CMK (cell line): ENCODE results near the gene FAM47C.
"Not testable (repeated sequence)": the region's sequence is repeated elsewhere in the genome, so short reads cannot be mapped to it uniquely, and the experiment has no call there.

ENCODE experiments used
- DNase-seq: peaks from one replicate; pipeline ENCODE4 v3.0.0-alpha.2; 2010; ENCODE audit warnings: low read depth

FAM47C gene

DNA sequence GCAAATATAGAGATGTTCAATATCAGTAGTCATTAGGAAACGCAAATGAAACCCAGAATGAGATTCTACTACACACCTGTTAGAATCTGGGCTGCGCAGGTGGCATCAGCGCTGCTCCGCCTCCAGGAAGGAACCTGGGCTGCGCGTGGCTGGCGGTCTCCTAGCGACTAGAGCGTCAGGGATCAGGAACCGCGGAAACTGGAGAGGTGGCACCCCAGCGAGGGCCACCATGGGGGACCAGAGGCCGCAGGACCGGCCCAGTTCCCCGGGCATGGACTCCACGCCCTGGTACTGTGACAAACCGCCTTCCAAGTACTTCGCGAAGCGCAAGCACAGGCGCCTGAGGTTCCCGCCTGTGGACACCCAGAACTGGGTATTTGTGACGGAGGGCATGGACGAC, at the start of gene FAM47C:
TSS of gene FAM47C (plus strand) at position 185 of the 400 bp plus-strand sequence. CDS start at position 230, 45 bp downstream.
- DNase-seq = not testable (repeated sequence)

DNA sequence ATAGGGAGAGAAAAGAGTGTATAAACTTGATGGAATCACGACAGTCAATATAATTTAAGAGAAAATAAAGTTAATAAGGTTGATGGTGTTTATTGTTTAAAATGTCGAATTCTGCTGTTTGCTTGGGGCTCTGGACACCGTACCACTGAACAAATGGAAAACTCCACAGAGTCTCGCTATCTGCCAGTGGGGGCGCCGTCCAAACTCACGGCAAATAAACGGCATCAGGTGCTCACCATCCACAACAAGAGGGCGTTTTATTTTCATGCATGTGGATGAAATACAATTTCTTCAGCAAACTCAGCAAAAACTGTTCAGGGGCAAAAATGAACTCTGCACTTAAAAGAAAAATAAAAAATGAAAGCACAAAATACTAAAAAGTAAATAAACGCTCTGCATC, 46.6 kb upstream of the FAM47C start:
- DNase-seq = no peak

DNA sequence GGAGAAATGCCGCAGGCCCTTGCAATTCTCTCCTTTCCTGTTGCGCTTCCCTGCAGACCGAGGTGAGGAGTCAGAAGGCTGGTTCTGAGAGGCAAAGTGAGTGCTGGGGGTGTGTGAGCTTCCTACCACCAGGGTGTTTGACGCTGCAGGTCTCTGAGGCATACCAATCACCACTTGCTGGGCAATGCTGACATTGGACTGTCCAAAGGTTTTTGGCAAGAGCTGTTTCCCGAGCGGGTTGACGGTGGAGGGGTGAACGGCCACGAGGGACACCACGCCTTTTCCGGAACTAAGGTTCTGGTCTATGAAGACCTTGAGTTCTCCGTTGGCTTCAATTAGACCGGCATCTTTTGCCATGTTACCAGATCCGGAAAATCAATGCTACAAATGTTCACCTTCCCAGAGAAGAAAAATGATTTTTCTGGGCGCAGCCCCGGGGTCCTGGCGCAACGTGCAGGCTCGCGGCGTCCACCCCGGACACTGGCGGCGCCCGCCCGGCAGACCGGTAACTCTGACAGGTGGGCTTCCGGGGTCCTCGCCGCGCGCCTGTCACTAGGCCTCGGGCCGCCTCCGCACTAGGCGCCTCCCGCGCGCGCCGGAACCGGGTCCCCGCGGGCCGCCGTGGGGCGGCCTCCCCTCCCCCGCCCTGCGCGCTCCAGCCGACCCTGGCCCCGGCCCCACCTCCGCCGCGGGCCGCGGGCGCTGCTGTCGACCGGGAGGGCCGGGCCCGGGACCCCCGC, 44.9 kb upstream of the FAM47C start:
- no peak for DNase-seq

DNA sequence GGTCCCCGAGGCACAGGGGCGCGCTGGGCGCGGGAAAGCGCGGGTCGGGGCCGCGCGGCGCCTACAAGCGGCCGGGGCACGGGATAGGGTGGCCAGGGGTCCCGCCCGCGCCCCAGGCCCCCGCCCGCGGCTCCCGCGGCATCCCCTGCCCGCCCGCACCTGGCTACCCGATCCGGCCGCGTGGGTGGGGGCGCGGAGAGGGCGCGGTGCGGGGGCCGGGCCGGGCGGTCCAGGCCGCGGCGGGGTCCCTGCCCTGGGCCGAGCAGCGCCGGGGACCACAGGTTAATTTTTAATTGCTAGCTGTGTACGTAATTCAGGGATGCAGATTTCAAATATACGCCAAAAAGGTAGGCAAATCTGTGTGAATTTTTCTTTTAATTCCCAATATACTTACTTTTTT, 44.3 kb upstream of the FAM47C start:
- DNase-seq = no peak

DNA sequence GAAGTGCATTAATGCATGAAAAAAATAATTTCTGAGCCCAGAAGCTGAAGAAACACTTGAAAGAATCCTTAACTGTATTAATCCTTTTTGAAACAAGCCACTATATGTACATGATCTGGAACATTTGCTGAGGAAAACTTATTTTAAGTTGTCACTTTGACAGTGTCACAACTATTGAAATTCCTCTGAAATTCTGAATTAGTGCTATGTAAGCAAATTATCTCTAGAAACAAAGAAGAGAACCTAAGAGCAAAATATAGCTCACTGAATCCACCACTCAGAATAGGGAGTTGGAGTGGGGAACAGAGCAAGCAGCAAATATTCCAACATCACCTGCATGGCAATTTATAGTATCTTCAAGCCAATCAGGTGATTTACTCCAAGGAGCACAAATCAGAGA, 34.6 kb upstream of the FAM47C start:
- DNase-seq = no peak

DNA sequence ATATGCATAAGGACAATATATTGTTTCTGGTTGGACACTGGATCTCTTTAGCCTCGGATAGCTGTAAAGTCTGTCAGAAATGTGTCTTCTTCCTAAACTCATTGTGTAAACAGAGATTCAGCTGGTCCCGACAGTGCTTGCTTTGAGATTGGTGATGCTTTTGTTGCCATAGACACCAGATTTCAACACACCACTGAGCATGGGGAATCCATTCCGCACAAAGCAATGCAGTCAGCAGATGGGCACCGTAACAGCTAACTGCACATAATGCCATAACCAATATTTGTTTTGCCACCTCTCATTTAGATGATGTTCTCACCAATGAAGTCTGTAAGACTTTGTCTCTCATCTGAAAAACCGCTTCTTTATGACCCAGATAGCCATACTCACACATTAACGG, 33.3 kb upstream of the FAM47C start:
- DNase-seq = no peak

DNA sequence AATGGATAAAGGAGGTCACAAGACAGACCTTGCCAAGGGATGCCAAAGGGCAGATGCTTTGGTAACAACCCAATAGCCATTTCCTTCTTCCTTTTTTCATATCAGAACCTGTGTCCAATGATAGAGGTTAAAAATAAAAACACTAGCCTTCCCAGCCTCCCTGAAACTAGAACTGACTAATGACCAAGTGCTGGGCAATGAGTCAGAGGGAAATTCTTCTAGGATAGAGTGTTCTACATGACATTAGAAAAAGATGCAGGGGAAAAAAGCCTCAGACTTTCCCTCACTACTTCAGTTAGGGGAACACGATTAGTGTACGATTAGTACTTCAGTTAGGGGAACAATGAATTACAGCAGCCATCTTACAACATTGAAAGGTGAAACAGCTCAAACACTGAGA, 29.3 kb upstream of the FAM47C start:
- no peak for DNase-seq

DNA sequence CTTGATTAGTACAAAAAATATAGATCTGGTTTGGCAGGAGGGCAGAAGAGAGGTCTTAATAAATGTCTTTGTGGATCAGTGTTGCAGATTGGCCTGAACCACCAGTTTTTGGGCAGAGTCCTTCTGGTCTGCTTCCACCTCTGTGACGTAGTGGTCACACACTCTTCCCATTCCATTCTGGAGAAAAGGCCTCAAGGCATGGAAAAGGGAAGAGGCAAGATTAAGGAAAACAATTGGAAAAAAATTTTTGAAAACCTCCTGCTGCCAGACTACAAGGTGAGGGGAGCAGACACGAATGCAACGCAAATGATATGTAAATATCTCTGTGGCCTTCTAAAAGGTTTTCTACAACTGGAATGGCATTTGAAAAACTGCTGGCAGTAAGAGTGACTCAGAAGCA, 24.3 kb upstream of the FAM47C start:
- no peak for DNase-seq

DNA sequence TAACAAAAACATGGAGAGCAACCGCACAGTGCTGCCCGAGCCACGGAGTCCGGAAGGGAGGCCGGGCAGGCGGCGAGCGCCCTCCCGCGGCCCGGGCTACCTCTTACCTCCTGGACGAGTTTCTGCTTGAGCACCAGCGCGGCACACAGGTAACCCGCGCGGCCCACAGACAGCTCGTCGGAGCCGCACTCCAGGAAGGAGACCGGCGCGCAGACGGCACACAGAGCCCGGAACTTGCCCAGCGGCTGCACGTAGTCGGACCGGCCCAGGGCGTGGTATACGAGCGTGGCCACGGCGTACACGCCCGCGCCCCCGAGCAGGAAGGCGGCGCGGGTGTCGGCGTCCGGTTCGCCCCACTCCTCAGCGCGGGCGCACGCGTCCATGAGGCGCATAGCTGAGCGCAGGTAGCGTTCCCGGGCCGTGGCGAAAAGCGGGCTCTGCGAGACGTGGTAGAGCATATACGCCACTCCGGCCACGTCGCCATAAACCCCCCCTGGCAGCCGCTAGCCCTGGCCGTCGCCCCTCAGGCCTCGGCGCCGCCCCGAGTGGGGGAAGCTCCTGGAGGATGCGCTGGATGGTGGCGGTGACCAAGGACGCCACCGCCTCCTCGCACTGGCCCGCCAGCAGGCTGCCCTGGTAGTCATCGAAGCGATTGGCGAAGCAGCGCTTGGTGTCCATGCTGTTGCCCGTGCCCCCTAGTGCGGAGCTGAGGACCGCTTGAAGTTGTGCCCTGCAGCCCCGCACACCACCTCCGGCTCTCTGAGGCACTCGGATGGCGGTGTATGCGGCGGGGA, 22.6 kb upstream of the FAM47C start:
- DNase-seq = not testable (repeated sequence)

DNA sequence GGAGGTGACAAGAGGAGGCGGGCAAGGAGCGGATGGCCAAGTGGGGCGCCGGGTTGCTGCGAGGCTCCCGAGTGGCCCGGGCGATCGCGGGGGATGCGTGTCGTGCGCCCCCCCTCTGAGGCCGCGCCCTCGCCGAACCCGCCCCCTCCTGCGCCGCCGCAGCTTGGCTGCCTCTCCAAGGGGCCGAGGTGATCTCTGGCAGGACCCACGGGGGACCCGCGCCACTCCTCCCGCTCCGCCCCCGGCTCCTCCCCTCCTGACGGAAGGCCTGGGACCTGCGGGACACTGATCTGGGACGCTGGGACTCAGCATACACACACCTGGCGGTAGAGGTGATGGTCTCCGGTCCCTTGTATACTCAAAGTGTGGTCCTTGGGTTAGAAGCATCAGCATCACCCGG, 21.9 kb upstream of the FAM47C start:
- no peak for DNase-seq

DNA sequence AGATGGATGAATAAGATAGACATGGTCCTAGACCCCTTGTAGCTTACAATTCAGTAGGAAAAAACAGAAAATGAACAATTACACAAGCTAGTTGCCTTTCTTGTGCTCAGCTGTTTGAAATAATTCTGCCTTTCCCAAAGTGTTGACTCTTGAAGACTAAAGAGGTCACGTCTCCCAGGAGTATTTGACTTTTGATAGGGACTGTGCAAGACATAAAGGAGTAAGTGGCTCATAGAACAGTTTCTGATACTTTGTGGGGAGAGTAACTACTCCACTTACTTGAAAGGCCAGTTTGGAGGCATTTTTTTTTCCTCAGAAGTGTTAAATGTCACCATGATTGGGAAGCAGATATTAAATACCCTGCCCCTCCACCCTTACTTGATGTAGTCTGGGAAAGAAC, 21.0 kb upstream of the FAM47C start:
- DNase-seq = not testable (repeated sequence)

DNA sequence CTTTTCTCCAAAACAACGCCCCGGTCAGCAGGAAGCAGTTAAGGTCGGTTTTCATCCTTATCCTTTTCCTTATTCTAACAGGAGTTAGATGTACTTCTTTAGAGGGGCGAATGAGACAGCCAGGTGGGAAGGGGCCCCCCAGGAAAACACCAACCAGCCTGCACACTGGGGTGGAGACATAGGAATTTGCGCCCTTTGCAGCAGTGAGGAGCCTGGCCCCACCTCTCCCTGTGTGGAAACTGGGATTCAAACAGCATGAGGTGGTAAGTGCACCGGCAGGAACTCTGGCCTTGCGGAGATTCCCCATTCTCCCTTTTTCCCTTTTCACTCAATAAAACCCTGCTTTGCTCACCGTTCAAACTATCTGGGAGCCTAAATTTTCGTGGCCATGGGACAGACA, 8.0 kb upstream of the FAM47C start:
- no peak for DNase-seq

DNA sequence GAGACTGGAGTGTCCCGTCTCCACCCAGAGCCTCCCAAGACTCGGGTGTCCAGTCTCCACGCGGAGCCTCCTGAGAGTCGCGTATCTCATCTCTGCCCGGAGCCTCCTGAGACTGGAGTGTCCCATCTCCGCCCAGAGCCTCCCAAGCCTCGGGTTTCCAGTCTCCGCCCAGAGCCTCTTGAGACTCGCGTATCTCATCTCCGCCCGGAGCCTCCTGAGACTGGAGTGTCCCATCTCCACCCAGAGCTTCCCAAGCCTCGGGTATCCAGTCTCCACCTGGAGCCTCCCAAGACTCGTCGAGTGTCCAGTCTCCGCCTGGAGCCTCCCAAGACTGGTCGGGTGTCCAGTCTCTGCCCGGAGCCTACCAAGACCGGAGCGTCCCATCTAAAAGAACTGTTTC, 2.3 kb downstream of the FAM47C start:
- no peak for DNase-seq

DNA sequence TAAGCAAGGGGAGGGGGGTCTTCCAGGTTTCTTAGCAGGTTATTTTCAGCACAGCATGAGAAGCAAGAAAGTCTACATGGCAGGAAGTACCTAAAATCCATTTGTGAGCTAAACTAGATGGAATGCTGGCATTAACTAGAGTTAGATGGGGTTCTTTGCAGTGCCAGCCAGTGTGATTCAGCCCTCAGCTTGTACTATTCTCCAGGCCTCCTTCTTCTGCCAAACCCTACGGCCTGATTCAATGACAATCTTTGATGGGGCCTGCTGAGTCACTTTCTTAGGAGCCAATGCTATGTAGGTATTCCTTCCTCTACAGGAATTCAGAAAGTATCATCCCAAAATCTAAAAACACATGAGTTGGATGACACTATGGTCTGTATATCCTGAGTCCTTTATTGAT, 26.1 kb downstream of the FAM47C start:
- DNase-seq = not testable (repeated sequence)

DNA sequence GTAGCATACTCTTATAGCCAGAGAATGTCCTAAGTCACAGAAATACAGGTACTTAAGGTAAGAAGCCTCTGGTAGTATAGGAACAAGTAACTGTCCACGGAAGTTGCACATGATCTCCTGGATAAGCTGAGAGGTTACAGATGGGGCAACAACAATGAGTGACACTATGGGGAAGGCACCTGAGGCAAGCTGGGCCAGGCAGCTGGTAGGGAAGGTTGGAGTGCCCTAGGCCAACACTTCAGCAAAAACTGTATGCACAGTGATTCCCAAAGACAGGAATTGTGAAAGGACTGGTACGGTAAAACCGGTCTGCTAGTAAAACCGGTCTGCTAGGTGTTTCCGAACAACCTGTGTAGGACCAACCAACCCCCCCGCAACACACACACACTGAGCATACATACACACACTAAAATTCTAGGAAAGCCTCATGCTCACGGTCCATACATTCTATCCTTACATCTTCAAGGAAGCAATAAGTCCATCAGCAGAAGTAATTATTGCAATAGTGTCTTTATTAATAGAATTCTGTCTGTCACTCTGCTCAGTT, 28.6 kb downstream of the FAM47C start:
- DNase-seq = not testable (repeated sequence)

DNA sequence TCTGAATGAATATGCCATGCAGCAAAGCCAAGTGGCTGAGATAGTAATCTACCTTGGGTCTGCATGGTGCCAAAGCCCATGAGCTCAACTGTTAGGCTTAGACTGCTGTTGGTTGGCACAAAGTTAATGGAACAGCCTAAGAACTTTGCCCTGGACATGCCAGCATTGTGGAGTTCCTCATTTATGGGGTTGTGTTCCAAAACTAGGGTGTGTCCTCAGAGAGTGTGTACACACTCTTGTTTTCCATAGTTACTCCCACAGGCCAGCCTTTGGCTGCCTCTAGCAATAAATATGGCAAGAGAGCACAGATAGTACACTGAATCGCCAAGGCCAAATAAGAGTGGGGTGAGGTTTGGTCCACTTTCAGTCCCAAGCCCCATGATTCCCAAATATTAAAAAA, 30.6 kb downstream of the FAM47C start:
- not testable (repeated sequence) for DNase-seq

DNA sequence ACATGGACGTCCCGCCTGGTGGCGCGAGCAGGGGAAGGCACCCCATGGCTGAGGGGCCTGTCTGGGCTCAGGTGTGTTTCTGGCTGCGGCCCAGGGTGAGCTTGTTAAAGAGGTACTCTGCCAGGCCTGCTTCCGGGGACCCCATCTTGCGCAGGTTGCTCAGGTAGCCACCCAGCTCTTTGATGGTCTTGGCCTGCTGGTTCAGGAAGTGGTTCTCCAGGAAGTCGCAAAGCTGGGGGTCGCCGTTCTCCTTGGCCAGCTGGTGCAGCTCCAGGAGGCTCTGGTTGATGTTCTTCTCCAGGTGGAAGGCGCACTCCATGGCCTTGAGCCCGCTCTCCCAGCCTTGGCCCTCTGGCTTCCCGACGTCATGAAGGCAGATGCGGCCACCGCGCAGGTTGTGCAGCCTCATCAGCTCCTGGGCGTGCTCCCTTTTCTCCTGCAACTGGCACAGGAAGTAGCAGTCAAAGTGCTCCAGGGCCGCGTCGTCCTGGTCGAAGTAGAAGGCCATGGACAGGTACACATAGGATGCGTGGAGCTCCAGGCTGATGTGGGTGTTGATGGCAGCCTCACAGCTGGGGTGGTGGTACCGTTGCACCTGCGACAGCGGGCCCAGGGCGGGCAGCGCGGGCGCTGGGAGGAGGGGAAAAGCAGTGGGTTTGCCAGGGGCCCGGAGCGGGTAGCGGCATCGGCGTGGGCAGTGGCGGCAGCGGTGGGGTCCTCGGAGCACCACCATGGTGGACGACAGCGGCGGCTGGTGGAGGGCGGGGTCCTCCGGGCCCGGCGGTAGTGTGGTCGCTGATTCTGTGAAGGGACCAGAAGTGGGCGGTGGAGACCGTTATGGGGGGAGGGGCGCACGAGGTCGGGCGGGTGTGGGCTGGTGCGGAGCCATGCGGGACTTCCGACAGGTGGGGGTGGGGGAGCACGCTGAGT, 35.1 kb downstream of the FAM47C start:
- not testable (repeated sequence) for DNase-seq

DNA sequence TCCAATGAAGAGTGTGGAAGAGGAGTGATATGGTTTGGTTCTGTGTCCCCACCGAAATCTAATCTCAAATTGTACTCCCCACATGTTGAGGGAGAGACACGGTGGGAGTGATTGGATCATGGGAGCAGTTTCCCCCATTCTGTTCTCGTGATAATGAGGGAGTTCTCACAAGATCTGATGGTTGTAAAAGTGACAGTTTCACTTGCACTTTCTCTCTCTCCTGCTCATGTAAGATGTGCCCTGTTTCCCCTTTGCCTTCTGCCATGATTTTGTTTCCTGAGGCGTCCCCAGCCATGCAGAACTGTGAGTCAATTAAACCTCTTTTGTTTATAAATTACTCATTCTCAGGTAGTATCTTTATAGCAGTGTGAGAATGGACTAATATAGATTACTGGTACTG, 39.6 kb downstream of the FAM47C start:
- no peak for DNase-seq

DNA sequence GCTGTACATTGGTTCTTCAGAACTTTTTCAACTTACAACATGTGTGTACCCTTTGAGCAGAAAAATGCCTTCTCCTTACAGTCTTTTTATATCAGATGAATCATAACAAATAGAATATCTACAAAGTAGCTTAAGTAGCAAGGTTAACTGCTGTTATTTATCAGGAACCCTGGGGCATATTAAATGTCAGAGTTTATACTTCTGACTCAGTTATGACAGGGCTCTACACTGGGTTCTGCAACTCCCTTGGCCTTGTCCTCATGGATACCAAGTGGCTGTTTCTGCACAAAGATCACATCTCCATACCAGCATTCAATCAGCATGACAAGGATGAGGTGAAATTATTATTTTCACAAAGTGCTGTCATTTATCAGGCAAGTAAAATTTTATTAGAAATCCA, 49.4 kb downstream of the FAM47C start:
- not testable (repeated sequence) for DNase-seq

DNA sequence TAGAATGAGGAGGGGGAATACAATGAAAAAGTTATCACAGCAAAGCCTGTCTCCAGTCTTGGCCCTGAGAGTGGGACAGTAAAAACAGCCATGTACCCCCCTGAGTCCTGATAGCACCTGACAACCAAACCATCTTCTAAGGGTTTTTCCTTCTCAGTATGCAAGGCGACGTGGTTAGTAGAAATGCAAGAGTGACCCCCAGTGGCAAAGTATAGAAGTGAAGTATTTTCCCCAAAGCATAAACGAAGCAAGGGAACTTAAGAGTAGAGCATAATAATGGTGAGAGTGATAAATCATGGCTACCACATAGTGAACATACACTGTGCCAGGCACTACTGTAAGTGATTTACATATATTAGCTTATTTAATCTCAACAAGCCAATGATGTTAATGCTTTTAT, 52.8 kb downstream of the FAM47C start:
- peak; percentile 20 for DNase-seq
